Natural killer cell treated with Interleukin-12 subunit alpha and Interleukin-12 subunit beta and Interleukin-15 and Interleukin-18, amount 100 ng/mL, for 72 hours (primary cell): Measurements from ENCODE around the gene APBB1. TPM values are rescaled to one million over a fixed set of nuclear protein-coding genes. Genes with fewer than 3 reads are reported as not detected.

Experiments used
- ATAC-seq, 2 donors: fragments of 150-1000 bp; cut with Tn5 transposase in 1 of 2; sonication (Bioruptor Pico), chemical (Tn5 transposase) in 1 of 2; 2 replicates each; pipeline ENCODE4 v1.10.0; 2021
- DNase-seq: peaks from one replicate; pipeline ENCODE4 v3.0.0; 2022; ENCODE audit warnings: low spot score
- H3K27ac Mint-ChIP-seq, 2 donors: 1 replicate in 1 of 2; 2 replicates in 1 of 2; pipeline ENCODE4 v1.8.0; 2022; ENCODE audit warnings: mixed read lengths in 2 of 2, mild to moderate bottlenecking in 1 of 2, moderate library complexity in 1 of 2
- H3K27me3 Mint-ChIP-seq, 2 donors: 1 replicate in 1 of 2; 2 replicates in 1 of 2; pipeline ENCODE4 v1.8.0; 2022; ENCODE audit warnings: mixed read lengths in 2 of 2
- H3K36me3 Mint-ChIP-seq: one replicate; pipeline ENCODE4 v1.8.0; 2022; ENCODE audit warnings: mixed read lengths
- H3K4me1 Mint-ChIP-seq, 2 donors: 1 replicate in 1 of 2; 2 replicates in 1 of 2; pipeline ENCODE4 v1.8.0; 2022; ENCODE audit warnings: low read depth in 2 of 2, mixed read lengths in 2 of 2, mild to moderate bottlenecking in 1 of 2
- H3K4me3 Mint-ChIP-seq: one replicate; pipeline ENCODE4 v1.8.0; 2022; ENCODE audit warnings: mixed read lengths
- H3K9me3 Mint-ChIP-seq: 2 replicates; pipeline ENCODE4 v1.8.0; 2022; ENCODE audit warnings: mixed read lengths
- total RNA-seq, 2 donors: library from RNA; stranded (reverse); gene quantifications; one replicate each; pipeline ENCODE4 v1.2.3, GENCODE V29; 2022

APBB1 gene
- total RNA-seq, 2 donors from 2014 or later = 25.5 to 27.5 TPM

DNA sequence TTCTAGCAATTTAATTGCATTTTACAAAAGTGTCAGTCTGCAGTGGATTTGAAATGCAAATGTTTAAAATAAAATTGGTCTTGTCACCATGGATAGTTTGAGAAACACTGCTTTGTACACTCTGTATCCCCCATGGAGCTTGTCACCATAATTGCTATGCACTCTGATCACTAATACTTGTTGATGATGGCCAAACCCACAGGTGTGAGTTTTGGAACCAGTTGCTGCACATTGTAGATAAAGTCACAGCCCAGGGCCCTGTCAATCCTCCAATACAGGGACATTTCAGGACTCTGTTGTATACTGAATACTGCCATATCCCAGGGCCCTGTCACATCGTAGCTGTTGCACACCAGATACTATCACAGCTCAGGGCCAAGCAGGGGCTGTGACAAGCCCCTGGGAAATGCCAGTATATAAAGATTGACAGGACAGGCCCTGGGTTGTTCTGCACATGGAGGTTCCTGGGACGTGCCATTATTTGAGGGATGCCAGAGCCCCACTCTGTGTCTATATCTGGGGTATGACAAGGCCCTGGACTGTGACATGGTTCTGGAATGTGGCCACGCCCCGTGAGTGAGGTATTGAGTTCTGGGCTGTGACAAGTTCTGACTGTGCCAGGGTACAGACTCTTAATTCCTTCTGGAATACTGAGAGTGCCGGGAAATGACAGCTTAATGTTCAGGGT, 56.6 kb downstream of the APBB1 start:
- DNase-seq = no peak
- Mint-ChIP-seq H3K9me3 (no peaks in the 10 kb centered on the region), H3K4me3 (no peak overlapping the region), H3K27ac (no peak overlapping the region), H3K27me3 (no peaks in the 10 kb centered on the region), H3K4me1 (no peaks in the 10 kb centered on the region), H3K36me3 (no peaks in the 10 kb centered on the region)
- peak in 1 of 2 donors; percentile 37 for ATAC-seq

DNA sequence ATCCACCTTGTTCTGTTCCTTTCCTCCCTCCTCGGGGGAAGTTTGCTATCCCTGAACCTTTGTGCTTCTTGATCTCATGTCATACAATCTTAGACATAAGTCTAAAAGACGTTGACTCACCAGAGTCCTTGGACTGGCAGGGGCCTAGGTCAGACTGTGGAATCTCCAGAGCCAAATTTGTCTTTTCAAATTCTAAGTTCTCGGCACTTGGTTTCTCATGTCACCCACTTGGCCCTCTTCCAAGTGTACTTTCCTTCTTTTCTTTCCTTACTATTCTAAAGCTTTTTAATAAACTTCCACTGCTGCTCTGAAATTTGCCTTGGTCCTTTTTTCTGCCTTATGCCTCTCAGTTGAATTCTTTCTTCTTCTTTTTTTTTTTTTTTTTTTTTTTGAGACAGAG, 58.7 kb downstream of the APBB1 start:
- DNase-seq (no peak), ATAC-seq (no peak)
- Mint-ChIP-seq H3K27me3 (no peaks in the 10 kb centered on the region), H3K27ac (no peak overlapping the region), H3K4me3 (no peak overlapping the region), H3K9me3 (no peaks in the 10 kb centered on the region), H3K36me3 (no peaks in the 10 kb centered on the region), H3K4me1 (no peaks in the 10 kb centered on the region)

DNA sequence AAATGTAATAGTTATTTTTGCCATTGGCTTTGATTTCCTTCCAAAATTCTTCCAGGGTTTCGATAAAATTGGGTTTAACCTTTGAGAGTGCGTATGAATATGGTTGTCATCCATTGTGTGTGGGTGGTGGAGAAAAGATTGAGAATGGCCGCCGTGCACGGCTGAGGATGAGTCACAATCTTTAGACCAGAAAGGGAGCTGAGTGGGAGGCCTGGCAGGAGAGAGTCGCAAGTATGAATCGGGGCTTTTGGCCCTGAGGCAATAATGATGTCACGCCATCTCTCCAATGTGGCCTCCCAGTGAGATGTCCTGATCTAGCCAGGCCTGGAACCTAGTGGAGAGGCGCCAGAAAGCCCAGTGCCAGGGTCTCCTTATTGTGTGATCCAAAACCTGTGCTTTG, 61.7 kb downstream of the APBB1 start:
- H3K9me3 Mint-ChIP-seq = no peaks in the 10 kb centered on the region
- no peak overlapping the region for H3K27ac Mint-ChIP-seq
- H3K27me3 Mint-ChIP-seq = peaks cover 8 to 9% of the 10 kb centered on the region in 2 donors
- no peaks in the 10 kb centered on the region for H3K36me3 Mint-ChIP-seq
- H3K4me1 Mint-ChIP-seq = no peaks in the 10 kb centered on the region
- DNase-seq (no peak), ATAC-seq (no peak)
- no peak overlapping the region for H3K4me3 Mint-ChIP-seq

DNA sequence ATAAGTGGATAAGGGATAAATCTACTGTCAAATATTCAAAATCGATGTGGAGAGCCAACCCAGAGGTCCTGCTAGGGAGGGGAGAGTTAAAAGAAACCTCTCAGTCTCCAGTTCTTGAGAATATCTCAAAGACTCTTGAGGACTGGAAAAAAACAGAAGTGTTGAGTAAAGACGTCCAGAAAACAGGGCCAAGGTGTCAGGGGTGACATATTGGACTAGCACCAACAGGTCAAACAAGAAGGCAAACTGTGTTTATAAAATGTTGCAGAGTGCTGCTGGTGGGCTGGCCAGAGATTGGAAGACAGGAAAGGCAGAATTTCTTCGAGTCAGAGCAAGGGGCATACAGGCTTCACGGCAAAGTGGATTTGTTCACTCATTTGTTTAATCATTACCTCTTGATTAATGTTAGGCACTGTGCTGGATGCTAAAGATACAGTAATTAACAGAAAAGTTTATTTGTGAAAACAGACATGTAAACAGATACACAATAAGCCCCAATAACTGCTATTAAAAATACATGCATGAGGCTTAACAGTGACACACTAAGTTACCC, 62.3 kb downstream of the APBB1 start:
- Mint-ChIP-seq H3K27ac (no peak overlapping the region), H3K27me3 (peaks cover 13 to 14% of the 10 kb centered on the region in 2 donors), H3K4me1 (peaks cover 0 to 4% of the 10 kb centered on the region in 2 donors), H3K36me3 (no peaks in the 10 kb centered on the region), H3K4me3 (no peak overlapping the region), H3K9me3 (no peaks in the 10 kb centered on the region)
- ATAC-seq (no peak), DNase-seq (no peak)

DNA sequence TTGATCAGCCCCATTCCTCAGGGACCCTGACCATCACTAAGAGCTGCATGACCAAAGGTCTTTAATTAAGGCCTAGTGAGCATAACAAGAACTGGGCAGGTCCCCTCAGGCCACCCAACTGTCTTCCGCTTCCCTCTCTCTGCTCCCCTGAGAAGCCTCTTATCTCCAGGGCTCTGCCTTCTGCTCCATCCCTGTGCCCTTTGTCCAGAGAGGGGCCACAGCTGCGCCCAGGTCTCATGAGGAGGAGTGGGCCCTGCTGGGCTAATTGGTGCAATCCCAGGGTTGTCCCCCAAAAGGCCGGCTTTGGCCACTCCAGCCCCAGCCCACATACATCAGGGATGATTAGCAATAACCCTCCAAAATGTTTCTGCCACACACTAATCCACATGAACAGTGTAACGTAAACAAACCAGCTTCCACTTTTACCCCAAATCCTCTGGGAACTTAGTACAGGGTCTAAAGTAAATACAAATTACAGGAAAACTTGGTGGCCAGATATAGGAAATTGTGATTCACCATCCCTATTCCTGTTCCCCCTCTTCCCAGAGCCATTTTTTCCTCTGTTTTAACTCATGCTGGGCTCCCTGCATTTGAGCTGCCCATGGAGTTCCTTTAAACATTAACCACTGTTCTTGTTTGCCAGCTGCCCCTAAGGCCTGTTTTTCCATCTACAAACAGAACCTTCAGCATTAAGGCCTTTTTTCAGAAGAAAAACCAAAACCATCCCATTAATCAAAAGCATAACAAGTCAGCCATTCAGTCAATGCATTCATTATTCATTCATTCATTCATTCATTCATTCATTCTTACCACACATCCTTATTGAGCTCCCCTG, 64.0 kb downstream of the APBB1 start:
- Mint-ChIP-seq H3K27ac (no peak overlapping the region), H3K9me3 (no peaks in the 10 kb centered on the region), H3K27me3 (peaks cover 13 to 14% of the 10 kb centered on the region in 2 donors), H3K4me3 (no peak overlapping the region), H3K36me3 (no peaks in the 10 kb centered on the region), H3K4me1 (peaks cover 0 to 4% of the 10 kb centered on the region in 2 donors)
- DNase-seq (no peak), ATAC-seq (no peak)

DNA sequence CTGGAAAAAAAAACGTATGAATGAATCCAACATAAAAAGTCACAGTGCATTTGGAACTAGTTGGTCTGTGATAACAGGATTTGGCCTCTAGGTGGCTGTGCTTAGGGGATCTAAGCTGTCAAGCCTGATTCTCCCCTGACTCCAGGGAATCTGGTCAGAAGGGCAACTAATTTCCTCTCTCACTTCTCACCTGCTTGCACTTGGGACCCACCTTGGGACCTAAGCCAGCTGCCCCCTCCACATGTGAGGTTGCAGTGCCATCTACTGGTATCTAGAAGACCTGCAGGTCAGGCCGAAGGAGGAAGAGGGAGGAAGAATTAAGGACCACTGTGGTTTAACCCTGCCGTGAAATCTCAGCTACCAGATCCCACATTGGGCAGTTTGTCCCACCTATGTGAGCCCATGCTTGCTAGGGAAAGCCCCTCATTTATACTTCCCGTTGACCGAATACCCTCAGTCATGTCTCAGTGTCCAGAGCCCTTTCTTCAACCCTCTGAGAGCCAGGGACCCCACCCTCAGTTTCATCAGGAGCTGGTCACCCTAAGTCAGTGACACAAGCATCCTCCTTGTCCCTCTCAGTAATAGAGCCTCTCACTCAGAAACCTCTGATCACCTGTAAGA, 65.4 kb downstream of the APBB1 start:
- H3K36me3 Mint-ChIP-seq = no peaks in the 10 kb centered on the region
- H3K4me1 Mint-ChIP-seq = peaks cover 0 to 4% of the 10 kb centered on the region in 2 donors
- H3K27ac Mint-ChIP-seq = no peak overlapping the region
- ATAC-seq (peak; percentile 51 to 76), DNase-seq (no peak)
- peaks cover 13 to 14% of the 10 kb centered on the region in 2 donors for H3K27me3 Mint-ChIP-seq
- H3K4me3 Mint-ChIP-seq = no peak overlapping the region
- H3K9me3 Mint-ChIP-seq = no peaks in the 10 kb centered on the region

DNA sequence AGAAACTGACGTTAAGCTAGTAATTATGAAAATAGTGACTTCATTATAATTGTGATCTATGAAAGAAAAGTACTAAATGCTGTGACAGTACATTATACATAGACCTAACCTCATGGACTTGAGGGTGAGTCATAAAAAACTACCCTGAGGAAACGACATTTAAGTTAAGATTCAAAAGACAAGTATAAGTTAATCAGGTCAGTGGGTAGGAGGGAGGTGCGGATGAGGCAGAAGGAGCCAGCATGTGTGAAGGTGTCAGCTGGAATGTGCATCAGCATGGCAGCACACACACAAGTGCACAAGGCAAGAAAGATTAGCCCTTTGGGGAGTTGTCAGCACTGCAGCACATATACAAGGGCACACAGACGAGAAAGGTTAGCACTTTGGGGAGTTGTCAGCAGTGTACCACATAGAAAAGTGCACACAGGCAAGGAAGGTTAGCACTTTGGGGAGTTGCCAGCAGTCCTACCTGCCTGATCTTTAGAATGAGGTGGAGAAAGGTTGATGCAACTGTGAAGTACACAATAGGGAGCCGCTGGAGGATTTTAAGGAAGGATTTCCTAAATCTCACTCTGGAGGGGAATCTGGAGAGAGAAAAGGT, 67.0 kb downstream of the APBB1 start:
- no peak overlapping the region for H3K27ac Mint-ChIP-seq
- no peak overlapping the region for H3K4me3 Mint-ChIP-seq

DNA sequence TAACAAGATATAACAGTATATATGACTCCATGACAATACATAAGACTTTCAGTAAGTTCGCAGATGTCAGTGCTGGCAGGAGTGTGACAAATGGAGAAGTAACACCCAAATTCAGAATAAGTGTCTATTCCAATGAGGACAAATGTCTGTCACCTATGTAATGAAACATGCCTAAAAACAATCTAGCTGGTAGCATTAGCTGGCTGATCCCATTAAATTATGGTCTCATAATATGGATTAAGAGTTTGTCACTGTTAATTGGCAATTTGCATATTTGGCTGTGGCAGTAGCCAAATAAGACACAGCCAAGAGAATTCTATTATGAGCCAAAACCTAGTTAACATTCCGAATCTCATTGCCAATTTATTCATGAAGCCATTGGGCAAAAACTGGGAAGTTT, 68.4 kb downstream of the APBB1 start:
- Mint-ChIP-seq H3K9me3 (no peaks in the 10 kb centered on the region), H3K4me3 (no peak overlapping the region), H3K27me3 (peaks cover 18 to 28% of the 10 kb centered on the region in 2 donors), H3K27ac (no peak overlapping the region), H3K4me1 (peaks cover 0 to 4% of the 10 kb centered on the region in 2 donors), H3K36me3 (no peaks in the 10 kb centered on the region)
- ATAC-seq (no peak), DNase-seq (no peak)

More for the DNA sequence above, 67.0 kb downstream of the APBB1 start:
- peaks cover 0 to 4% of the 10 kb centered on the region in 2 donors for H3K4me1 Mint-ChIP-seq
- no peaks in the 10 kb centered on the region for H3K36me3 Mint-ChIP-seq
- H3K9me3 Mint-ChIP-seq = no peaks in the 10 kb centered on the region
- DNase-seq (no peak), ATAC-seq (peak; percentile 45 to 57)
- peaks cover 16 to 25% of the 10 kb centered on the region in 2 donors for H3K27me3 Mint-ChIP-seq

DNA sequence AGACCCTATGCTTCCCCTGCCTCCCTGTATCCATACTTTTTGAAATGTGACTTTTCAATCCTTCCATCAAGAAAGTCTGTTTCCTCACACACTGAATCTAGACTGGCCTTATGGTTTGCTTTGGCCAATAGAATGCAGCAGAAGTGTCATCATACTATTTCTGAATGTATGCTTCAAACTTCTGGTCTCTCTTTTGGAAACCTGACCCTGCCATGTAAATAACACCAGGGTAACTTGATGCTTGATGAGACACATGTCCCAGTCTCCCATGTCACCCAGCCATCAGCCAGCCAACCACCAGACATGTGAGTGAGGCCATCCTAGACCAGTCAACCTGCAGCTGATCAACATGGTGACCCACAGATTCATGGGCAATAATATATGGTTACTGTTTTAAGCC, 68.9 kb downstream of the APBB1 start:
- peaks cover 0 to 4% of the 10 kb centered on the region in 2 donors for H3K4me1 Mint-ChIP-seq
- no peak for ATAC-seq
- no peaks in the 10 kb centered on the region for H3K36me3 Mint-ChIP-seq
- H3K27ac Mint-ChIP-seq = no peak overlapping the region
- H3K27me3 Mint-ChIP-seq = peaks cover 21 to 32% of the 10 kb centered on the region in 2 donors
- no peak for DNase-seq
- H3K4me3 Mint-ChIP-seq = no peak overlapping the region
- H3K9me3 Mint-ChIP-seq = no peaks in the 10 kb centered on the region

DNA sequence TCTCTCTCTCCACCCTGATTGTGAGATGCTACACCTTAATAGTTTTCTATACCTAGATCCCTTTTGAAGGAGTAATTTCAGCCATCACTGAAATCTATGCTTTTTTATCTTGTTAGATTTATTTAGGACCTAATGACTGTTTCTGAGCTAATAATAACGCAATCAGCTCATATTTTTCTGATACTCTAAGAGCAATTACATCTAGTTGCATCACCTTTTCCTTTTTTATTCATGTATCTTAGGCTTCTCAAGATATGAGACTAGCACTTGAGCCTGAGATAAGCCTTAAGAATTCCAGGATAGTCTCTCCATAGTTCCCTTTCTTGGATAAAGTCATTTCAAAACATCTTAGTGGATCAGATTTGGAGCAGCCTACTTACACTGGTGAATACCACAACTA, 73.5 kb downstream of the APBB1 start:
- ATAC-seq (no peak), DNase-seq (no peak)
- H3K27me3 Mint-ChIP-seq = peaks cover 8 to 20% of the 10 kb centered on the region in 2 donors
- H3K27ac Mint-ChIP-seq = no peak overlapping the region
- H3K4me1 Mint-ChIP-seq = no peaks in the 10 kb centered on the region
- no peak overlapping the region for H3K4me3 Mint-ChIP-seq
- H3K36me3 Mint-ChIP-seq = no peaks in the 10 kb centered on the region
- no peaks in the 10 kb centered on the region for H3K9me3 Mint-ChIP-seq

Other genes starting within 250 kb of the APBB1 start
- under 1 TPM in 1 of 2 donors, not detected in 1; 0.52 TPM for gene OR52B2, start 248.8 kb downstream of the APBB1 start, total RNA-seq
- gene OR52W1, start 219.9 kb downstream of the APBB1 start, total RNA-seq = not detected
- gene C11orf42, start 213.5 kb downstream of the APBB1 start, total RNA-seq = not detected
- gene FHIP1B, start 184.5 kb downstream of the APBB1 start, total RNA-seq = 10 to 100 TPM; 45.6 to 52.2 TPM
- gene CNGA4, start 180.0 kb downstream of the APBB1 start, total RNA-seq = not detected
- gene CCKBR, start 159.3 kb downstream of the APBB1 start, total RNA-seq = not detected
- under 1 TPM in 1 of 2 donors, not detected in 1; 0.78 TPM for gene CAVIN3, start 98.6 kb downstream of the APBB1 start, total RNA-seq
- 10 to 100 TPM; 26.4 to 29.1 TPM for gene SMPD1, start 28.6 kb downstream of the APBB1 start, total RNA-seq
- gene HPX, start 21.9 kb upstream of the APBB1 start, total RNA-seq = under 1 TPM; 0.76 to 0.92 TPM
- gene TRIM3, start 54.8 kb upstream of the APBB1 start, total RNA-seq = 1 to 10 TPM; 6.1 to 7.7 TPM
- gene ARFIP2, start 62.2 kb upstream of the APBB1 start, total RNA-seq = 10 to 100 TPM; 50.8 to 71.7 TPM
- 10 to 100 TPM; 44.1 to 57.4 TPM for gene TIMM10B, start 62.4 kb upstream of the APBB1 start, total RNA-seq
- gene DNHD1, start 78.2 kb upstream of the APBB1 start, total RNA-seq = 10 to 100 TPM; 22.4 to 53.6 TPM
- gene RRP8, start 184.5 kb upstream of the APBB1 start, total RNA-seq = 10 to 100 TPM; 33.8 to 42.0 TPM
- 100 to 1,000 TPM in 1 of 2 donors, 10 to 100 TPM in 1; 91.8 to 142 TPM for gene ILK, start 184.7 kb upstream of the APBB1 start, total RNA-seq
- 100 to 1,000 TPM; 118 to 152 TPM for gene TAF10, start 193.1 kb upstream of the APBB1 start, total RNA-seq
- gene TPP1, start 200.3 kb upstream of the APBB1 start, total RNA-seq = 10 to 100 TPM; 48.6 to 92.4 TPM
- 1 to 10 TPM in 1 of 2 donors, under 1 TPM in 1; 0.73 to 1.6 TPM for gene DCHS1, start 236.7 kb upstream of the APBB1 start, total RNA-seq